ENCODE measurements around the gene UGT3A2.

UGT3A2 gene

GRCh38 chr5:35996076-35996475 is 70.6 kb downstream of the UGT3A2 start:
- no peak for TF ChIP-seq POLR2A (IDR thresholded peaks at IDR 0.05; ENCODE audit: extremely low read depth, insufficient read length)
- no peak for TF ChIP-seq CTCF (IDR thresholded peaks at IDR 0.05; ENCODE audit: low read depth, low read length)
- no peak for TF ChIP-seq MYC (IDR thresholded peaks at IDR 0.05; ENCODE audit: low read depth, low read length)
- no peak for TF ChIP-seq MAX (IDR thresholded peaks at IDR 0.05; ENCODE audit: low read depth, low read length)
- no peak for DNase-seq (ENCODE audit: low read depth)
- H3K4me3 ChIP-seq (ENCODE audit: low read depth, low read length) = no peak overlapping the region

- H3K4me3 ChIP-seq (ENCODE audit: low read depth, low read length) = no peak within 1 kb of the TSS
- no peak for DNase-seq (ENCODE audit: low read depth)
These were observed 75.6 kb downstream of the UGT3A2 start, which contains the start of gene UGT3A1 for GRCh38 chr5:35990941-35991611. Gene UGT3A1, minus strand, starts transcription at chr5:35991390. Its CDS starts 150 bp downstream, at chr5:35991240.

GRCh38 chr5:35990520-35990919 is 76.2 kb downstream of the UGT3A2 start:
- H3K4me3 ChIP-seq (ENCODE audit: low read depth, low read length) = no peak overlapping the region
- DNase-seq (ENCODE audit: low read depth) = no peak
- TF ChIP-seq MYC (IDR thresholded peaks at IDR 0.05; ENCODE audit: low read depth, low read length) = no peak
- TF ChIP-seq MAX (IDR thresholded peaks at IDR 0.05; ENCODE audit: low read depth, low read length) = no peak
- TF ChIP-seq POLR2A (IDR thresholded peaks at IDR 0.05; ENCODE audit: extremely low read depth, insufficient read length) = no peak
- no peak for TF ChIP-seq CTCF (IDR thresholded peaks at IDR 0.05; ENCODE audit: low read depth, low read length)

More at GRCh38 chr5:35990941-35991611, 75.6 kb downstream of the UGT3A2 start, which contains the start of gene UGT3A1:
- TF ChIP-seq CTCF (IDR thresholded peaks at IDR 0.05; ENCODE audit: low read depth, low read length) (no peak), MAX (IDR thresholded peaks at IDR 0.05; ENCODE audit: low read depth, low read length) (no peak), POLR2A (IDR thresholded peaks at IDR 0.05; ENCODE audit: extremely low read depth, insufficient read length) (no peak), MYC (IDR thresholded peaks at IDR 0.05; ENCODE audit: low read depth, low read length) (no peak)

- no peak for TF ChIP-seq POLR2A (IDR thresholded peaks at IDR 0.05; ENCODE audit: extremely low read depth, insufficient read length)
- no peak for TF ChIP-seq MAX (IDR thresholded peaks at IDR 0.05; ENCODE audit: low read depth, low read length)
- no peak for TF ChIP-seq MYC (IDR thresholded peaks at IDR 0.05; ENCODE audit: low read depth, low read length)
- TF ChIP-seq CTCF (IDR thresholded peaks at IDR 0.05; ENCODE audit: low read depth, low read length) = no peak
- DNase-seq (ENCODE audit: low read depth) = no peak
- no peak overlapping the region for H3K4me3 ChIP-seq (ENCODE audit: low read depth, low read length)
These were observed 78.2 kb downstream of the UGT3A2 start for GRCh38 chr5:35988529-35988928.

- no peak overlapping the region for H3K4me3 ChIP-seq (ENCODE audit: low read depth, low read length)
- DNase-seq (ENCODE audit: low read depth) = no peak
- no peak for TF ChIP-seq POLR2A (IDR thresholded peaks at IDR 0.05; ENCODE audit: extremely low read depth, insufficient read length)
- TF ChIP-seq MAX (IDR thresholded peaks at IDR 0.05; ENCODE audit: low read depth, low read length) = no peak
- TF ChIP-seq MYC (IDR thresholded peaks at IDR 0.05; ENCODE audit: low read depth, low read length) = no peak
- TF ChIP-seq CTCF (IDR thresholded peaks at IDR 0.05; ENCODE audit: low read depth, low read length) = no peak
These were observed 78.9 kb downstream of the UGT3A2 start for GRCh38 chr5:35987776-35988175.

All from NB4 (cell line).